ENCODE results near the gene DNAH2. TPM values are rescaled to one million over a fixed set of nuclear protein-coding genes. Genes with fewer than 3 reads are reported as not detected.

The DNAH2 gene
- total and polyA plus RNA-seq, 2 of the 13 experiments (the other 11 are each of a cell fraction or from before 2014, with no cell fraction given) = not detected

GRCh38 chr17:7806587-7806986 is 89.0 kb downstream of the DNAH2 start (continued):
- TF ChIP-seq ELK4 (CRISPR knock-in tag; IDR thresholded peaks at IDR 0.05; ENCODE audit: borderline replicate concordance) = no peak
- no peak for TF ChIP-seq ZNF232 (CRISPR knock-in tag; IDR thresholded peaks at IDR 0.05; ENCODE audit: borderline replicate concordance)
- TF ChIP-seq FOSL2 (CRISPR knock-in tag; IDR thresholded peaks at IDR 0.05) = no peak
- no peak for TF ChIP-seq GMEB2 (CRISPR knock-in tag; IDR thresholded peaks at IDR 0.05; ENCODE audit: low read depth)
- no peak for TF ChIP-seq ZNF431 (CRISPR knock-in tag; IDR thresholded peaks at IDR 0.05; ENCODE audit: borderline replicate concordance, low read depth)
- TF ChIP-seq ZNF792 (CRISPR knock-in tag; IDR thresholded peaks at IDR 0.05) = no peak

DNA sequence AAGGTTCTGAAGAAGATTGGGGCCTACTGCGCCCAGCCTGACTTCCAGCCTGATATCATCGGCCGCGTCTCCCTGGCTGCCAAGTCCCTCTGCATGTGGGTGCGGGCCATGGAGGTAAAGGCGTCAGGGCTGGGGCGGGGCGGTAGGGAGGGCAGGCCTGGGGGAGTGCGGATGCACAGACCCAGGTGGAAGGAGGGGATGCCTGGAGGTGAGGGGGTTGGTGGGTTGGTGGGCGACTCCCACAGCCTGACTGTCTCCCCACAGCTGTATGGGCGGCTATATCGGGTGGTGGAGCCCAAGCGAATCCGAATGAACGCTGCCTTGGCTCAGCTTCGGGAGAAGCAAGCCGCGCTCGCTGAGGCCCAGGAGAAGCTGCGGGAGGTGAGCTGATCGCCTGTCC is 89.7 kb downstream of the DNAH2 start:
- peaks cover 0 to 28% of the 10 kb centered on the region in 2 experiments; a peak in 3 of 5 replicates for H3K27me3 ChIP-seq (ENCODE audit: control insufficient read depth in 1 of 2, insufficient read depth in 2 of 2, low read length in 2 of 2)
- ATAC-seq (no peak), FAIRE-seq (no peak), DNase-seq (ENCODE audit: low spot score) (no peak)
- no peaks in the 10 kb centered on the region for H3K9me3 ChIP-seq (ENCODE audit: low read length)
- H3K36me3 ChIP-seq (replicated peaks in 1 of 2; ENCODE audit: control insufficient read depth in 1 of 2, insufficient read depth in 2 of 2, low read length in 2 of 2) = no peaks in the 10 kb centered on the region
- H3K4me3 ChIP-seq (replicated peaks in 1 of 3; ENCODE audit: insufficient read depth in 1 of 3, low read depth in 2 of 3, low read length in 3 of 3) = no peak overlapping the region
- H3K4me2 ChIP-seq (ENCODE audit: low read depth, low read length) = no peak overlapping the region
- H3K4me1 ChIP-seq (ENCODE audit: insufficient read depth, low read length) = no peaks in the 10 kb centered on the region
- in situ Hi-C loops (cut with HindIII; ENCODE audit: extremely low pct_ligation_motif_present, low pct_unique_long_range_greater_than_20kb) = no loop called here
- intact Hi-C loops (cut with micrococcal nuclease; ENCODE audit: unreplicated experiment) = no loop called here
- ChIA-PET CTCF (ENCODE audit: low intra/inter-chr PET ratio, low total read pairs) (no interaction called here), POLR2A (no interaction called here)
- H3K27ac ChIP-seq (ENCODE audit: extremely low read length, insufficient read depth, low read length) = no peak overlapping the region
- no peaks in the 10 kb centered on the region for H4K20me1 ChIP-seq (ENCODE audit: insufficient read depth, low read length)
- no peak for TF ChIP-seq ZBTB25 (CRISPR knock-in tag; IDR thresholded peaks at IDR 0.05)
- no peak for TF ChIP-seq POLR2G (IDR thresholded peaks at IDR 0.05; ENCODE audit: low read depth, low read length)
- TF ChIP-seq RFX1 (IDR thresholded peaks at IDR 0.05) = no peak
- TF ChIP-seq ZNF556 (CRISPR knock-in tag; IDR thresholded peaks at IDR 0.05; ENCODE audit: borderline replicate concordance) = no peak
- no peak for TF ChIP-seq ATF7 (IDR thresholded peaks at IDR 0.05)
- TF ChIP-seq ATF7 (CRISPR knock-in tag; IDR thresholded peaks at IDR 0.05) = no peak
- TF ChIP-seq GATAD1 (CRISPR knock-in tag; IDR thresholded peaks at IDR 0.05) = no peak
- TF ChIP-seq HMG20B (CRISPR knock-in tag; conservative IDR thresholded peaks at IDR 0.05) = no peak
- TF ChIP-seq ZNF253 (CRISPR knock-in tag; IDR thresholded peaks at IDR 0.05; ENCODE audit: borderline replicate concordance) = no peak
- no peaks in the 10 kb centered on the region for H3K79me2 ChIP-seq (ENCODE audit: insufficient read depth, low read length)
- no peak overlapping the region for H3K9ac ChIP-seq (ENCODE audit: insufficient read depth, low read depth, low read length)
- H2AFZ ChIP-seq (ENCODE audit: low read length) = no peak overlapping the region
- no TSS peak for BruUV-seq (replicated peaks)
- 69% methylated on average over 19 of the region's 21 CpGs for WGBS (ENCODE audit: low lambda C conversion rate)
